Left lung (tissue), 10 donors: Measurements from ENCODE around the gene DTX3. TPM values are rescaled to one million over a fixed set of nuclear protein-coding genes. Genes with fewer than 3 reads are reported as not detected.

ENCODE experiments used
- ATAC-seq: fragments of 200-7000 bp; cut with Tn5 transposase; one replicate; pipeline ENCODE4 v1.9.1; 2020; ENCODE audit warnings: moderate library complexity
- DNase-seq, 4 donors: peaks; one replicate each; pipeline ENCODE4 v3.0.0-alpha.2; 2013 to 2020
- H3K27ac ChIP-seq, 2 donors: fragments of 200-600 bp; sonication (generic) in 1 of 2; one replicate each; pipeline versions ENCODE4 v1.5.0 to v1.8.0; 2020 to 2021
- H3K27me3 ChIP-seq, 2 donors: fragments of 200-600 bp; sonication (generic) in 1 of 2; one replicate each; pipeline versions ENCODE4 v1.5.0 to v1.8.0; 2020 to 2021
- H3K36me3 ChIP-seq, 2 donors: fragments of 200-600 bp; sonication (generic) in 1 of 2; one replicate each; pipeline versions ENCODE4 v1.5.0 to v1.8.0; 2020 to 2021
- H3K4me1 ChIP-seq, 2 donors: fragments of 200-600 bp; one replicate each; pipeline ENCODE4 v1.8.0; 2021
- H3K4me3 ChIP-seq, 2 donors: fragments of 200-600 bp; sonication (generic) in 1 of 2; one replicate each; pipeline versions ENCODE4 v1.5.0 to v1.8.0; 2020 to 2021; ENCODE audit warnings: mild to moderate bottlenecking in 1 of 2
- H3K9me3 ChIP-seq, 2 donors: fragments of 200-600 bp; sonication (generic) in 1 of 2; one replicate each; pipeline versions ENCODE4 v1.5.0 to v1.8.0; 2020 to 2021
- CTCF ChIP-seq, 2 donors: fragments of 200-600 bp; sonication (generic) in 1 of 2; IDR thresholded peaks; one replicate each; pipeline versions ENCODE4 v1.5.0 to v1.8.0; 2021; ENCODE audit warnings: antibody characterized with exemption in 2 of 2
- intact Hi-C, 2 donors: fragments of 100-400 bp; cut with DNase I; formaldehyde crosslinking; loops; one replicate each; pipeline versions ENCODE4 v1.11.2 to v1.14.2; 2022
- polyA plus RNA-seq, 6 donors: library from polyadenylated mRNA; unstranded; fragments of 120-200 nt; gene quantifications; one replicate each; pipeline ENCODE4 v1.2.1, GENCODE V29; 2013; ENCODE audit not compliant: insufficient read length in 6 of 6
- total RNA-seq, 2 donors: library from RNA; stranded (reverse); fragmentation: NEBNext Ultra II Directional; extraction: Animal tissue kit (Norgen Biotek cat#: 25700); gene quantifications; one replicate each; pipeline ENCODE4 v1.2.1, GENCODE V29; 2021
- donor health status: DM: no; HTN: yes; CAD: no.
- donor health status: DM: no; HTN: no; CAD: no.

The DTX3 gene
- total and polyA plus RNA-seq, 8 donors: 20.1 to 64.8 (median 54.4) TPM

- H3K9me3 ChIP-seq: no peaks in the 10 kb centered on the region
- H3K4me3 ChIP-seq: no peak overlapping the region
- intact Hi-C loops: no loop called here
- no peak for DNase-seq
- peaks cover 9 to 31% of the 10 kb centered on the region in 2 donors for H3K4me1 ChIP-seq
- no peaks in the 10 kb centered on the region for H3K36me3 ChIP-seq
- no peak for ATAC-seq
- H3K27me3 ChIP-seq: peaks cover 66 to 99% of the 10 kb centered on the region in 2 donors
- H3K27ac ChIP-seq: no peak overlapping the region
- no peak for TF ChIP-seq CTCF (IDR thresholded peaks at IDR 0.05)
Observed at GRCh38 chr12:57629897-57630471, 25.4 kb downstream of the DTX3 start.

DNA sequence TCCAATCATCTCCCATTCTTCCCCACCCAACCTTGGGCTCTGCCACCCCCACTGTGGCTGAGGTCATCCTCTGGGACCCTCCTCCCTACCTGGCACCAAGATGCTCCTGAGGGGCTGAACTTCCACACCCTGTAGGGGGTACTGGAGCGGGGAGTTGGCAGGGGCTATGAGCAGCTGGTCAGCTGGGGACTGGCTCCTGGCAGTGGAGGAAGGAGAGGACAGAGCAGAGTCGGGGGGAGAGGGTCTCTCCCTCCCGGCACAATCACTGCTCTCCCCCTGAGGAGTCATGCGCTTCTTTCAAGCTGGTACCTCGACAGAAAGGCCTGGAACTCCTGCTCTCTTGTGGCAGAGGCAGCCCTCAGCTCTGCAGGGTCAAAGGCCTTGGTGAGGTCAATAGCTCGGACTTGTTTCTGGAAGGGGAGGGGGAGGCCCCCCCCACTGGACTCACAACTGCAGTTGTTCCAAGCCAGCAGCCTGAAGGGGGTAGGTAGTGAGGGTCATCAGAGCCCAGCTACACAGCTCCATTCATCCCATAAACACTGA is 26.3 kb downstream of the DTX3 start:
- no peak for ATAC-seq
- H3K36me3 ChIP-seq: no peaks in the 10 kb centered on the region
- no peak overlapping the region for H3K4me3 ChIP-seq
- intact Hi-C loops: no loop called here
- H3K4me1 ChIP-seq: peaks cover 9 to 31% of the 10 kb centered on the region in 2 donors
- no peaks in the 10 kb centered on the region for H3K9me3 ChIP-seq
- peaks cover 58 to 98% of the 10 kb centered on the region in 2 donors for H3K27me3 ChIP-seq
- TF ChIP-seq CTCF (IDR thresholded peaks at IDR 0.05): no peak
- no peak overlapping the region for H3K27ac ChIP-seq
- DNase-seq: no peak

DNA sequence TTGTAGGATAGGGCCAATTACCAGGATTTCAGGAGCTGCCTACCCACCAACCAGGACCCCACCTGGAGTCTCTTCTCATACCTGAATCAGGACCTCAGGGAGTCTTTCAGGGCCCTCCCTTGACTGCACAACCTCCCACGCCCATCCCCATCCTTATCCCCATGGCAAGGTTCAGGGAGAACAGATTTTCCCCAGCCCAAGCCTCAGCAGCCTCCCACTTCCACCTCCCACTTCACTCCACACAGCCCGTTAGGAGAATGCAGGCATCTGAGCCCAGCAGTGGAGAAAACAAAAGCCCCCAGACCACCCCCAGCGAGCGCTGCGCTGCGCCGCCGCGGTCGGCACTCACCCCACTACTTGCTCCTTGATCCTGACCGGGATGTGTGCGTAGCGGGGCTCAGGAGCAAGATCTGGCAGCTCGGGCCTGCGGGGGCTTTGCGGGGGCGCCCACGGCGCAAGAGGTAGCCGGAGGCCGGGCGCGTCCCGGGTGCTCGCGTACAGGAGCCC is 27.0 kb downstream of the DTX3 start:
- peaks cover 52 to 98% of the 10 kb centered on the region in 2 donors for H3K27me3 ChIP-seq
- no peaks in the 10 kb centered on the region for H3K9me3 ChIP-seq
- no peak for TF ChIP-seq CTCF (IDR thresholded peaks at IDR 0.05)
- DNase-seq (no peak), ATAC-seq (no peak)
- H3K4me3 ChIP-seq: peak overlapping the region in 1 of 2 donors; percentile 41
- no peaks in the 10 kb centered on the region for H3K36me3 ChIP-seq
- intact Hi-C loops: no loop called here
- no peak overlapping the region for H3K27ac ChIP-seq
- peaks cover 9 to 31% of the 10 kb centered on the region in 2 donors for H3K4me1 ChIP-seq

DNA sequence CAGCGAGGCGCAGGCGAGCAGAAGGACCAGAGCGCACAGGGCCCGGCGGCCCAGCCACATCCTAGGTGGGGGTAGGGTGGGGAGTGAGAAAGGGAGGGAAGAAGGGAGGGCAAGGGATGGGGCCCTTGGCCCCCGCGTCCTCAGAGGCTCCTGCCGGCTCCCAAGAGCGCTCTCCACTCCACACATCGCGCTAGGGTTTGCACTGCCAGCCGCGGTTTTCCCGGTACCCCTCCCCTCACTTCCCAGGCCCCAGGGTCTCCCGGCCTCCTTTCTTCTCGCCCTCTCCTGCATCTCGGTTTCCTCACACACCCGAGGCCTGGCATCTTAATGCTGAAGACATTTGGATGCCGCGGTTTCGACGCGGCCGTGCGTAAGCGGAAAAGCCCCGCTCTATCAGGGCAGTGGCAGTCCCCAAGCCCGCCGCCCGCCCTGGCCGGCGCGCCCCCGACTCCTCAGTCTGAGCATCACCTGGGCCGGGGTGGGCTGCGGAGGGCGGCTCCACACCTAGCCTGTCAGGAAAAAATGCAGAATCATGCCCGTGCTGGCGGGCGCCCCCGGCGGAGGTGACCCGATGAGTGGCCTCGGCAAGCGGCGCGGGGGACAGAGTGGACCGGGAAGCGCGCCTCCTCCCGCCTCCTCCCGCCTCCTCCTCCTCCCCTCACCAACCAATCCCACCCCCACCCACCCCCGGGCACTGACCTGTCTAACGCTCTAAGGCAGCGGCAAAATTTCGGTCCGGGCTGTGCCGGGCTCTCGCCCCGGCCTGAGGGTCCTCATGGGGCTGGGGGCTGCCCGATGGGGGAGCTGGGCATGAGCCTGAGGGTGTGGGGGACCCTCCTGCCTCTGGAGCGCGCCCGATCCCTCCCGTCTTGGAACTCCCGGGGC is 27.7 kb downstream of the DTX3 start:
- H3K27me3 ChIP-seq: peaks cover 45 to 96% of the 10 kb centered on the region in 2 donors
- peaks cover 9 to 26% of the 10 kb centered on the region in 2 donors for H3K4me1 ChIP-seq
- DNase-seq (no peak), ATAC-seq (peak; percentile 24)
- no peaks in the 10 kb centered on the region for H3K36me3 ChIP-seq
- H3K9me3 ChIP-seq: no peaks in the 10 kb centered on the region
- peak overlapping the region; percentile 30 to 41 for H3K4me3 ChIP-seq
- intact Hi-C loops: no loop called here
- no peak overlapping the region for H3K27ac ChIP-seq
- TF ChIP-seq CTCF (IDR thresholded peaks at IDR 0.05): no peak
